HL-60 (cell line): ENCODE results near the gene ADPRM.

ENCODE experiments used
- GABPA ChIP-seq: IDR thresholded peaks from 2 replicates; pipeline ENCODE4 v1.6.1; 2012; ENCODE audit warnings: low read depth
- TF ChIP-seq, protein P1 (sequence below): IDR thresholded peaks from one replicate; pipeline ENCODE4 v1.5.1; 2011; ENCODE audit warnings: low read length, control low read depth, inconsistent platforms; ENCODE audit not compliant: insufficient read depth

DNA sequence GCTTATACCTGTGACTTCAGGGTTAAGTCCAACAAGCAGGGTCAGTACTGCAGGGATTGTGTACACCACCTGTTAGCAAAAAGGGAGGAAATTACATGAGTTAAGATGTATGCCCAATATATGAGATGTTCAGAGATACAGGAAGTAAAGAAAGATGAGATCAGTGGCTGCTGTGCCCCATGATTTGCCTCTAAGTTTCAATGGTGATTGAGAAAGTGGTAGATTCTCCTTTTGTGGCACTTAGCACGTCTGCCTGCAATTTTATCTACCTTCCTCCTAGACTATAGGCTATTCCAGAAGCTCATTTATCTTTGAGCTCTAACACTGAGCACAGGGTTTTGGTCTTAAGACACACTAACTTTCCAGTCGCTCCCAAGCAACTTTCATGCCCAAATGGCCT is 28.8 kb downstream of the ADPRM start:
- TF ChIP-seq GABPA: no peak
- TF ChIP-seq, protein P1, sequence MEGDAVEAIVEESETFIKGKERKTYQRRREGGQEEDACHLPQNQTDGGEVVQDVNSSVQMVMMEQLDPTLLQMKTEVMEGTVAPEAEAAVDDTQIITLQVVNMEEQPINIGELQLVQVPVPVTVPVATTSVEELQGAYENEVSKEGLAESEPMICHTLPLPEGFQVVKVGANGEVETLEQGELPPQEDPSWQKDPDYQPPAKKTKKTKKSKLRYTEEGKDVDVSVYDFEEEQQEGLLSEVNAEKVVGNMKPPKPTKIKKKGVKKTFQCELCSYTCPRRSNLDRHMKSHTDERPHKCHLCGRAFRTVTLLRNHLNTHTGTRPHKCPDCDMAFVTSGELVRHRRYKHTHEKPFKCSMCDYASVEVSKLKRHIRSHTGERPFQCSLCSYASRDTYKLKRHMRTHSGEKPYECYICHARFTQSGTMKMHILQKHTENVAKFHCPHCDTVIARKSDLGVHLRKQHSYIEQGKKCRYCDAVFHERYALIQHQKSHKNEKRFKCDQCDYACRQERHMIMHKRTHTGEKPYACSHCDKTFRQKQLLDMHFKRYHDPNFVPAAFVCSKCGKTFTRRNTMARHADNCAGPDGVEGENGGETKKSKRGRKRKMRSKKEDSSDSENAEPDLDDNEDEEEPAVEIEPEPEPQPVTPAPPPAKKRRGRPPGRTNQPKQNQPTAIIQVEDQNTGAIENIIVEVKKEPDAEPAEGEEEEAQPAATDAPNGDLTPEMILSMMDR: no peak
